HFF-Myc (cell line): ENCODE data around the gene PASK.

ENCODE experiments used
- DNase-seq: peaks from one replicate; pipeline ENCODE4 v3.0.0-alpha.2; 2011; ENCODE audit warnings: low read depth; ENCODE audit errors: extremely low read depth
- H3K4me3 ChIP-seq: replicated peaks from 2 replicates; pipeline ENCODE4 v1.5.1; 2011; ENCODE audit warnings: low read depth, mild to moderate bottlenecking, control low read depth, low read length
- TF ChIP-seq, protein P1 (sequence below): IDR thresholded peaks from 2 replicates; pipeline ENCODE4 v1.5.1; 2012; ENCODE audit warnings: mild to moderate bottlenecking, low read depth, low read length, control low read depth; ENCODE audit errors: missing control alignments

The PASK gene

DNA sequence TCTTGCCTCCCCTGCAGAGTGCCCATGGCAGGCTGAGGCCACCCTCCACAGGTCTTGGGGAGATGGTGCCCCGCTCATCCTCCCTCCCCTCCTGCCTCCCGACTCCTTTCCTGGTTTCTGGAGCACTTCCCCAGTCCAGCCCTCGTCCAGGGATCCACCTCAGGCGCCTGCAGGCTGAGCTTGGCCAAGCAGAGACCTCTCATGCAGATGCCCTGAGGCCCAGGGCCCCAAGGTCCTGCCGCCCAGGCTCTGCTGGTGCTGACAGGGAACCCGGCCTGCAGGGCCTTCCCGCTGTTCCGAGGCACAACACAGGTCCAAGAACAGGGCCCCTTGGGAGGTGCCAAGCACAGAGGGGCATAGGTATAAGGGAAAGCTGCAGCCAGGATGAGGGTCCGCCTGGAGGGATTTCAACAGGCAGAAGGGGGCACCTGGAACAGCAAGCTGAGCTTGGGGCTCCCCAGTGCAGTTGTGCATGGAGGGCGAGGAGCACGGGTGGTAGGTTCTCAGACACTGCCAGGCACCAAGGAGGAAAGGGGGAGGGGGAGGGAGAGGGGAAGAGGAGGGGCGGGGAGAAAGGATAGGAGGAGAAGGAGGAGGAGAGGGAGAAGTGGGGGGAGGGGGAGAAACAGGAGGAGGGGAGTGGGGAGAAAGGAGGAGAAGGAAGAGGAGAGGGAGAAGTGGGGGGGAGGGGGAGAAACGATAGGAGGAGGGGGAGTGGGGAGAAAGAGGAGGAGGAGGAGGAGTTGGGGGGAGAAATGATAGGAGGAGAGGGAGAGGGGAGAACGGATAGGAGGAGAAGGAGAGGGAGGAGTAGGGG is 38.0 kb upstream of the PASK start:
- DNase-seq, result no peak
- TF ChIP-seq, protein P1, sequence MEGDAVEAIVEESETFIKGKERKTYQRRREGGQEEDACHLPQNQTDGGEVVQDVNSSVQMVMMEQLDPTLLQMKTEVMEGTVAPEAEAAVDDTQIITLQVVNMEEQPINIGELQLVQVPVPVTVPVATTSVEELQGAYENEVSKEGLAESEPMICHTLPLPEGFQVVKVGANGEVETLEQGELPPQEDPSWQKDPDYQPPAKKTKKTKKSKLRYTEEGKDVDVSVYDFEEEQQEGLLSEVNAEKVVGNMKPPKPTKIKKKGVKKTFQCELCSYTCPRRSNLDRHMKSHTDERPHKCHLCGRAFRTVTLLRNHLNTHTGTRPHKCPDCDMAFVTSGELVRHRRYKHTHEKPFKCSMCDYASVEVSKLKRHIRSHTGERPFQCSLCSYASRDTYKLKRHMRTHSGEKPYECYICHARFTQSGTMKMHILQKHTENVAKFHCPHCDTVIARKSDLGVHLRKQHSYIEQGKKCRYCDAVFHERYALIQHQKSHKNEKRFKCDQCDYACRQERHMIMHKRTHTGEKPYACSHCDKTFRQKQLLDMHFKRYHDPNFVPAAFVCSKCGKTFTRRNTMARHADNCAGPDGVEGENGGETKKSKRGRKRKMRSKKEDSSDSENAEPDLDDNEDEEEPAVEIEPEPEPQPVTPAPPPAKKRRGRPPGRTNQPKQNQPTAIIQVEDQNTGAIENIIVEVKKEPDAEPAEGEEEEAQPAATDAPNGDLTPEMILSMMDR, result no peak
- no peak overlapping the region for H3K4me3 ChIP-seq

DNA sequence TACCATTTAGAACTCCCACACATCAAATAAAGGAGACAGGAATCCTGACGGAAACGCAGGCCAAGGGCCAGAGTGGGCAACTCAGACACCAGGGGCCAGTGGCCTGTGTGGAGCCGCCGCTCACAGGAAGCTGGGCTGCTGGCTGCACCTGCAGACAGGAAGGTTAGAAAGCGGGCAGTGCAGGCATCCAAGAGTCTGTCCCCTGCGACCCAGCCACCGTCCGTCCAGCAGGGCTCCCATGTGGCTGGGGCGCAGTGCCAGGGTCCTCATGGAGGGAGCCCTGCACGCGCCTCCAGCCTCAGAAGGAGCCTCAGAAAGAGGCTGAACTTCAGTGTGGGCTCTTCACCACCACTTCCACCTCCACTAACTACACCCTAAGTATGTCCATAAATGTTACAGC is 36.7 kb upstream of the PASK start:
- TF ChIP-seq, protein P1, result no peak
- no peak for DNase-seq
- H3K4me3 ChIP-seq, result no peak overlapping the region

DNA sequence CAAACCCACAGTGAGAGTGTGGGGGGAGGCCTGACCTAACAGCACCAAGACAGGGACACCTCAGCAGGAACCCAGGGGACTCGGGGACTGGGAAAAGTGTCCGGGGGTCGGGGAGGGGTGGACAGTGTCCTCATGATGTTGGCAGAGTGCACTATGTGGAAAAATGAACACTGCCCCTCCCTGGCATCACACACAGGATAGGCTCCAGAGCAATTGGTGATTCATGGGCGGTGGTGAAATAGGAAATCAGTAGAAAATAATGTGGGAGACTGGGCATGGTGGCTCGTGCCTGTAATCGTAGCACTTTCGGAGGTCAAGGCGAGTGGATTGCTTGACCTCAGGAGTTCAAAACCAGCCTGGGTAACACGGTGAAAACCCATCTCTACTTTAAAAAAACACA is 35.6 kb upstream of the PASK start:
- TF ChIP-seq, protein P1, result no peak
- H3K4me3 ChIP-seq, result no peak overlapping the region
- DNase-seq, result no peak

DNA sequence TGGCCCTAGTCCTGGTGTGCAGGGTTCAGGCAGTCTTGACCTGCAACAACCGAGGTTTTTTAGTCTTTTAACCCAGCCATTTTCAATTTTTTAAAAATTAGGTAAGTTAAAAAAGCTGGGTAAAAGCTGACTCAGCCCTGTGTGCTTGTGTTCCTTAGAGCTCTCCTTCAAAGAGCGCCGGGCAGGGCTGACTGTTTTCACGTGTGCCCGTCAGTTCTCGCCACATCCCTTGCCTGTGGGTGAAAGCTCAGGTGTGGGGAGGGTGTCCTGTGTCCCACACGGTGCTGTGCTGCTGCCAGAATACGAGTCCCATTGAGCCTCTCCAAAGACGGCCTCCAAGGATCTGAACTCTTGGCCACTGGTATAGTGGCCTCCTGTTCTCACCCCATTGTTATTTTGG is 33.9 kb upstream of the PASK start:
- H3K4me3 ChIP-seq, result no peak overlapping the region
- TF ChIP-seq, protein P1, result no peak
- DNase-seq, result no peak

DNA sequence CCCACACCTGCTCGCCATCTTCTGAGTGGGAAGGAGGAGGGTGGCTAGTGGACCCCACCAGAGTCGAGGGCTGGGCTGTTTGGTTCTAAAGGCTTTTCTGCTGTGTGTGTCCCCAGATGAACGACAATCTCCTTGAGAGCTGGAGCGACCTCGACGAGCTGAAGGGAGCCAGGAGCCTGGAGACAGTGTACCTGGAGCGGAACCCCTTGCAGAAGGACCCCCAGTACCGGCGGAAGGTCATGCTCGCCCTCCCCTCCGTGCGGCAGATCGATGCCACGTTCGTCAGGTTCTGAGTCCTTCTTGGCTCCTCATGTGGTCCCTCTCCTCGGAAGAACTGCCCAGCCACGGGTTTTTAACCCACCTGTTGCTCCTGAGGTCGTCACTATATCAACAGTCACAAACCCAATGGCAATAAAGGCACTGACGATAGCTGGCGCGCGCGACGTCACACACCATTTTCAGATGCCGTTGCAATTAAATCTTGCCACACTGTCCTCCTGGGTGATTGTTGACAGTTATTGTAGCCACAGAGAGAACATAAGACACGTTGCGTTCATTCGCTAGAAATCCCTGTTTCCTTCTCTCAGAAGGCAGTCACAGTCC is 33.4 kb upstream of the PASK start:
- no peak overlapping the region for H3K4me3 ChIP-seq
- DNase-seq, result no peak
- TF ChIP-seq, protein P1, result no peak

DNA sequence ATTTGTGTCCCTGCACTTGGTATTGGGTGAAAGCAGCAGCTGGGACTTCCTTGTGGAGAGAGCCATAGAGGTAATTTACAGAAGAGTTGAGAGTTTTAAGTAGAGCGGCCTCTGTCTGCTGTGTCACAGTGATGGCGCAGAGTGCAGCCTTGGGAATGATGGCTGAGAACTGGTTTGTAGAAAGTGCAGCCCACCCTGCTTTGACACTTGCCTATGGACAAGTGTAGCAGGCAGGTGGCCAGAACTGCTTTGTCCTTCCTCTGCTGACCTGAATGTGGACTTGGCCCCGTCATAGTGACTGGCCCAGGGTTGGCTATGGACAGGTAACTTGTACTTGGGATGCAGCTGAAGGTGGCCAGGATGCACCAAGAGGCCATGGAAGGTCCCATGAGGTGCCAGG is 32.9 kb upstream of the PASK start:
- TF ChIP-seq, protein P1, result no peak
- no peak overlapping the region for H3K4me3 ChIP-seq
- no peak for DNase-seq

DNA sequence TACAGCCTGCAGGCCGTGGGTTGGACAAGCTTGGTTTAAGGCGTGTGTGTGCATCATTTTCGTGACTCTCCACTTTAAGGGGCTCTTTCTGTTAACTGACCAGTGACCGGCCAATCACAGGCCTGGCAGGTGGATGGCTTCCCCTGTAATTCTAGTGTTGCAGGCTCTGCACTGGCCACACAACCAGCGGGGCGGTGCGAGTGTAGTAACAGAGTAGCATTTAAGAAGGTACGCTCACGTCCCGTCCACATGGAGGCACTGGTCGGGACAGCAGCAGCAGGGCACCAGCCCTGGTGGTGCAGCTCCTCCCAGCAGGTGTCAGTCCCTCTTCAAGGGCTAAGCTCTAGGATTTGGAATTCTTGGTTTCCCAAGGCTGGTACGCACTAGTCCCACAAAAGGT is 31.2 kb upstream of the PASK start:
- TF ChIP-seq, protein P1, result no peak
- DNase-seq, result no peak
- no peak overlapping the region for H3K4me3 ChIP-seq
